ENCODE measurements around the gene MAP2K5.

The MAP2K5 gene

DNA sequence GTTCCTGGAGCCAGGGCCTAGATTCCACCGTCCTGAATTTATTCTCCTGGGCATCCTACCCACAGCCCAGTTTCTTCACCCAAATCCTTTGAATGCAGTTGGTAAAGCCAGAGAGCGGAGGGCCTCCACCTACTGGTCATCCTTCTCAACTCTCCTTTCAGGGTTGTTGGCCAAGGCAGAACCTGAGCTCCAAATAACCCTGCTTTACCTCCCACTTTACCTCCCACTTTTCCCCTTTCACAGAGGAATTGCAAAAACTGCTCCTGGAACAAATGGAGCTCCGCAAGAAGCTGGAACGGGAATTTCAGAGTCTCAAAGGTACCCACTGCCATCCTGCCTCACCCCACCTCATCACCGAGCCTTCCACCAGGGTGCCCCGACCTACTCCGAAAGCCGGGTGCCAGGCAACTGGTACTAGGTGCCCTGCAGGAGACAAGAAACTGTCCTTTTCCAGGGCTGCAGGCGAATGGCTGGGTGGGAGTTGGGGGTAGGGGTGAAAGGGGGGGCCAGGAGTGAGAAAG is 289.6 kb downstream of the MAP2K5 start:
- in situ Hi-C loops (cut with MboI; ENCODE audit: low sequenced_read_pairs) = loop anchor here (25.0 kb wide), 1 partner anchor 370 kb away; no protein-coding TSS in a partner anchor

- in situ Hi-C loops (cut with MboI; ENCODE audit: low sequenced_read_pairs) = loop anchor here (25.0 kb wide), 1 partner anchor 371 kb away; no protein-coding TSS in a partner anchor
These were observed 290.6 kb downstream of the MAP2K5 start for GRCh38 chr15:67832897-67833709.

DNA sequence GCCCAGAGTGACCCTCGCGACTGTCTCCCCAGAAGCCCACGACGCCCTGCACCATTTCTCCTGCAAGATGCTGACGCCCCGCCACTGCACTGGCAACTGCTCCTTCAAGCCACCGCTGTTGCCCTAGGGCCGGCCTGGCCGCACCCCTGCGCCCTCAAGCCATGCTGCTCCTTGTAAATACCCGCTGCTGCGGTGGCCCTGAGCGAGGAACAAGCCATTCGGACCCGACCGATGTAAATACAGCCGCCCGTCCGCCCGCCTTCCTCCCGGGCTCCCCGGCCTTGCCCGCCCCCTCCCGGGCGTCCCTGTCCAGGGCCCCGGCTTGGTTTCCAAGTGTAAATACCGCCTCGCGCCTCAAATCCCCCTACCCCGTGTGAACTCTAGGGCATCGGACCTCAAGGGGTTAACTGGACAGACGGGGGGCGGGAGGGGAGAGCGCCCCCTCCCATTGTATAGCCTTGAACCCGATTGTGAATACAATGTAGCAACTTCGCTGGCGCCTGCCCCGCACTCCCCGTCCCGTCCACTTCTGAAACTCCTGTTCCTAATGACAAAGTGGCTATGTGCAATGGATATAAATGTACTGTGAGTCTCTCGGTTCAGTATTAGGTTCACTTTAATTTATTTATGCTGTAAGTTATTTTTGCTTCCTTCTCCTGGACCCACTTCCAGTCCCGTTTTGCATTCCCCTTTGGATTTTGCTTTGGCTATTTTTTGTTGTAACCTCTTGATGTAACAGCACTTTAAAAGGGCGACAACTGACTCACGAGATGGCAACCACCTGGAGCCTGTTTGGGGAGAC is 291.4 kb downstream of the MAP2K5 start:
- in situ Hi-C loops (cut with MboI; ENCODE audit: low sequenced_read_pairs) = loop anchor here (25.0 kb wide), 1 partner anchor 372 kb away; no protein-coding TSS in a partner anchor

- in situ Hi-C loops (cut with MboI; ENCODE audit: low sequenced_read_pairs) = loop anchor here (25.0 kb wide), 1 partner anchor 372 kb away; no protein-coding TSS in a partner anchor
These were observed 292.2 kb downstream of the MAP2K5 start for GRCh38 chr15:67834581-67835296.

- in situ Hi-C loops (cut with MboI; ENCODE audit: low sequenced_read_pairs) = loop anchor here (25.0 kb wide), 1 partner anchor 373 kb away; no protein-coding TSS in a partner anchor
These were observed 293.0 kb downstream of the MAP2K5 start for GRCh38 chr15:67835297-67836133.

DNA sequence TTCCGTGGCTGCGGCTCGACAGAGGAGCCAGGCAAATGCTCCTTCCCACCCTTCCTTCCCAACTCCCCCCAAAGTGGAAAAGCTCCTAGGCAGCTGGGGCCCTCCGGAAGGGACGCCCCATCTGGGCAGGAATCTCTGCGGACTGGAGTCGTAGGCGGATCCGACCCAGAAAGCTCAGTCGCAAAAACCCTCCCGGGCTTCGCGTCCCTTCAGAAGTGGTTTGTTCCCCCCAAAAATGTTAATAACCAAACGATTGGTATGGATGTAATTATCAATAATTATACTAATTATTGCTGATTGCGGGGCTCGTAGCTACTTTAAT is 293.6 kb downstream of the MAP2K5 start:
- in situ Hi-C loops (cut with MboI; ENCODE audit: low sequenced_read_pairs) = loop anchor here (25.0 kb wide), 1 partner anchor 374 kb away; no protein-coding TSS in a partner anchor

DNA sequence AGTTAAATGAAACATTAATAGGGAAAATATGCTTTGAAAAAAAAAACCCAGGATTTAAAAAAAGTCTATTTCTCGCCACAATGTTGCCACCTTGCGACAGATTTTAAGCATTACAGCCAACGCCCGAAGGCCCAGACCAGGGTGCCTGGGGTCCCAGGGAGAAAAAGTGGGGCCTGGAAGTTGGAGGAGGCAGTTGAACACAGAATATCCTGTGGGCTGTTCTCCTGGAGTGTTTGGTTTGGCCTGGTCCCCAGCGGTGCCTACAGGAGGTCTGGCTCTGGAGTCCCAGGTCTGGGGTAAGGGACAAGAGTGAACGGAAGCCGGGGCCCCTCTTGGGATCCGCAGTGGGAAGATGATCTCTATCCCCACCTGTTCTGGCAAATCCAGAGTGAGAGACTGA is 294.0 kb downstream of the MAP2K5 start:
- in situ Hi-C loops (cut with MboI; ENCODE audit: low sequenced_read_pairs) = loop anchor here (25.0 kb wide), 1 partner anchor 374 kb away; no protein-coding TSS in a partner anchor

GRCh38 chr15:67836955-67837354 is 294.5 kb downstream of the MAP2K5 start:
- in situ Hi-C loops (cut with MboI; ENCODE audit: low sequenced_read_pairs) = loop anchor here (25.0 kb wide), 1 partner anchor 375 kb away; no protein-coding TSS in a partner anchor

- in situ Hi-C loops (cut with MboI; ENCODE audit: low sequenced_read_pairs) = loop anchor here (25.0 kb wide), 1 partner anchor 377 kb away; no protein-coding TSS in a partner anchor
These were observed 296.4 kb downstream of the MAP2K5 start for GRCh38 chr15:67838789-67839332.

DNA sequence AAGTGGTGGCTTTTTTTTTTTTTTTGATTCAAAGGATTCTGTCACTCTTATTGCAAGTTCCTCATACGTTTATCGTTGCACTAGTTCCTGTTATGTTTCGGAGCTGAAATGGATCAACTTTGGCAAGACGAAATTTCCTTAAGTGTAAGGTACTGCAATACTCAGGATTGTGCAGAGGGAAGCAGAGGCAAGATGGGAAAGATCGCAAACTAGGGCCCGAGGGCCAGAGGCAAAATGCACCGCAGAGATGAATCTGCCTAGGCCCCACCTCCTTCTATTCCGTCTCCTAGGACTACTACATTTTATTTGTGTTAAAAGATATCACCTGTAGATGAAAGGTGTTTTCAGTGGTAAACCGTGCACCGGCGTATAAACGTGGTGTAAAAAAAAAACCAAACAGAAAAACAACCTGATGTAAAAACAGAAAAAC is 297.0 kb downstream of the MAP2K5 start:
- in situ Hi-C loops (cut with MboI; ENCODE audit: low sequenced_read_pairs) = loop anchor here (25.0 kb wide), 1 partner anchor 377 kb away; no protein-coding TSS in a partner anchor

DNA sequence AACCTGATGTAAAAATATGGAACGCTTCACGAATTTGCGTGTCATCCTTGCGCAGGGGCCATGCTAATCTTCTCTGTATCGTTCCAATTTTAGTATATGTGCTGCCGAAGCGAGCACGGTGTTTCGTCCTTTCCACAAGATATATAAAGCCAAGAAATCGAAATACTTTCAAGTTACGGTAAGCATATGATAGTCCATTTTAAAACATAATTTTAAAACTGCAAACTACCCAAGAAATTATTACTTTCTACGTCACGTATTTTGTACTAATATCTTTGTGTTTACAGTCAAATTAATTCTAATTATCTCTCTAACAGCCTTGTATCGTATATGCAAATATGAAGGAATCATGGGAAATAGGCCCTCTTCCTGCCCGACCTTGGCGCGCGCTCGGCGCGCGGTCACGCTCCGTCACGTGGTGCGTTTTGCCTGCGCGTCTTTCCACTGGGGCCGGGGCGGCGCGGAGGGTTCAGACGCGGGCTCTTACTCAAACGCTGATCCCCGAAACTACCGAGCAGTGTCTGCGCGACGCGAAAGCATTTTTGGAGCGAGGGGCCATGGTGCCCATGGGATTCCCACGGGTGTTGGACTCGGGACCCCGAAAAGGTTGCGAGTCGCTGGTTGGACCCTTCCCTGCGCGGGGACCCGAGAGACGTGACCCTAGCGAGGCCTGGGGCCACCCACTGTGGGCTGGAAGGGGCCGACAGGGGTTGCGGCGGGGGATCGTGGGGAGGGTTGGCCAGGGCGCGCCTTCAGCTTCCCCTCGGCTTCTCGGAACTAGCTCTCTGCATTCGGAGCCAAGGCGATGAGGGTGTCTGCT is 297.6 kb downstream of the MAP2K5 start, which contains the start of gene RNU6-1:
RNU6-1 (minus strand) TSS at position 117 of the 820 bp plus-strand sequence.
- in situ Hi-C loops (cut with MboI; ENCODE audit: low sequenced_read_pairs) = loop anchor here (25.0 kb wide), 1 partner anchor 378 kb away; no protein-coding TSS in a partner anchor

GRCh38 chr15:67840749-67841512 is 298.4 kb downstream of the MAP2K5 start:
- in situ Hi-C loops (cut with MboI; ENCODE audit: low sequenced_read_pairs) = loop anchor here (25.0 kb wide), 1 partner anchor 379 kb away; no protein-coding TSS in a partner anchor

GRCh38 chr15:67841513-67841762 is 298.9 kb downstream of the MAP2K5 start:
- in situ Hi-C loops (cut with MboI; ENCODE audit: low sequenced_read_pairs) = loop anchor here (25.0 kb wide), 1 partner anchor 379 kb away; no protein-coding TSS in a partner anchor

DNA sequence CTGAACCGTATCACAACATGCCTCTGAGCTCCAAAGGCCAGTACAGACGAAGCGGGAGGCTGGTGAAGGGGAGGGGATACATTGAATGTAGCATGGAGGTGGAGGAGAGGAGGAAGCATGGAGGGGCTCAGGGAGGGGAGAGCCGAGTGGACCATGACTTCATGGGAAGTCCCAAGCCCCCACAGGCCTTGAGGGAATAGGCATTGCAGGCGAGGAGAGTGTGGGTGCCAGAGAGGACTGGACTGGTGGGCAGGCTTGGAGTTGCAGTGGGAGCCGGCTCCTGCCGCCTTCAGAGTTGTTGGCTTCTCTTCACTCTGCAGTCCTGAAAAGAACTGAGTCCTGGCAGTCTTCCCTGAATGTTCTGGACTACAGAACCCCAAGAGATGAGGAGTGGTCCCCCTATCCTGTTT is 300.6 kb downstream of the MAP2K5 start:
- in situ Hi-C loops (cut with MboI; ENCODE audit: low sequenced_read_pairs) = loop anchor here (25.0 kb wide), 1 partner anchor 381 kb away; no protein-coding TSS in a partner anchor

DNA sequence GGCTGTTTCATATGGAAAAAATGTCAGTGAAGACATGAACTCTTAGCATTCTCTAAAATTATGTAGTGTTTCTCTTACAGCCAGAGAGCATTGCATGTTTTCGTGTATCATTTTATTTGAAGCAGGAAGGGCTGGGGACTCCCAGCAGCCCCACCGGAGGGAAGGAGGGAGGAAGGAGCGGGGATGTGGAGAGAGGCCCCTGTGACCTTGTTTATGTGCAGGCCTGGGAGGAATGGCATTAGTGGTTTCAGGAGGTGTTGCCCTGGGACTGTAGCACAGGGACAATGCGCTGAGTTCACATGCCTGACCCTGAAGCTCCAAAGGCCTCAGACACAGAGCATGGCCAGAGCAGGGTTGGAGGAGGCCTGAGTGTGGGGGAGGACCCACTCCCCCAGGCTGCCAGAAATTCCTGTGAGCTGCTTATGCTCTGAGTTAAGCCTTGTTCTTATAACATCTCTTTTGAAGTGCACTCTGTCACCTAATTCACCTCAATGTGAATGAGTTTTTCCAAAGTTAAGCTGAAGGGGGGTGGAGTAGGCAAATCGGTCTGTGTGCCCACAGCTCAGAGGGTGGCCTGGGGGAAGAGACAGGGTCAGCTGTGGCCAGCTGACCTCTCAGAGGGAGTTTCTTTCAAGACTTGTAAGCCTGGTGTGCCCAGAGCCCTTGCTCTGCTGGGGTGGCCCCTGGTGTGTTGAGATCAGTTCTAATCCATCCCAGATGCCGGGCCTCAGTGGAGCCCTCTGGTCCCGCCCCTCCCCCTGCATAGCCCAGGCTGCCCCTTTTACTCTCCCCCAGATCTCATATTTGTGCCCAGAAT is 301.3 kb downstream of the MAP2K5 start:
- in situ Hi-C loops (cut with MboI; ENCODE audit: low sequenced_read_pairs) = loop anchor here (25.0 kb wide), 1 partner anchor 381 kb away; no protein-coding TSS in a partner anchor

DNA sequence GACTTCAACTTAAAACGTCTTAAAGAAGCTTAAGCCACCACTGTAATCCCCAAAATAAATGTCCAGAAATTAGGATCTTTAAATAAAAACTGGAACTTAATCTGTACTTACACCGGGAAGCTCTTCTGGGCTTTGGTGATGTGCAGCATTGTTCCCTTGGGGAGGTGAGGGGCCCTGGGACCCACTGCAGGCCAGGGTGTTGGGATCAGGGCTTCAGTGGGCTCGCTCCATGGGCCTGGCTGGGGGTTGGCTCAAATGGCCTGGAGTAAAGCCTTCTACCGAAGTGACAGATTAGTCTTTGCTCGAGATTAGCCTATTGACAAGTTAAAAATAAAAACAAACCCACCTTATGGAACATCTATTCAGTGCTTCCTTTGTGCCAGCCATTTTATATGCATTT is 303.5 kb downstream of the MAP2K5 start:
- in situ Hi-C loops (cut with MboI; ENCODE audit: low sequenced_read_pairs) = loop anchor here (25.0 kb wide), 1 partner anchor 384 kb away; no protein-coding TSS in a partner anchor

Data from HL-60/S4 treated with phorbol 12-myristate 13-acetate at 8.2 ng/mL for 4 days and 3 days (cell line).